ENCODE measurements around the gene CSMD2.

DNA sequence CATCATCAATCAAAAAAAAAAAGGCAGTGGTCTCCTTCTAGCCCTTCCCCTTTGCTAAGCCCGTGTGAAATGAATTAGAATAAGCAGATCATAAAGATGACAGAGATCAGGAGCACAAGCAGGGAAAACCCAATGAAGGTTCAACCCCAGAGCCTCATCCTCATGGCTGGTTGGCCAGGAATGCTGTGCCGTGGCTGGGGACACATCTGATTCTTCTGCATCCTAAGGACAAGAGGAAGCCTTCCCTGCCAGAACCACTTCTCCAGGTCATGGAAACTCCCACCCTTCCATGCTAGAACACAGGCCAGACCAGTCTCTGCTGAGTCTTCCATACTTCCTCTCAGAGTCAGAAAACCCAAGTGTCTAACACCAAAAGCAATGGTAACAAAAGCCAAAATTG lies 81.1 kb downstream of the CSMD2 start:
- no peak for TF ChIP-seq SNAI2 (CRISPR knock-in tag; IDR thresholded peaks at IDR 0.05)
- no peak for TF ChIP-seq ZC3H10 (CRISPR knock-in tag; IDR thresholded peaks at IDR 0.05)
- TF ChIP-seq ZFP30 (CRISPR knock-in tag; IDR thresholded peaks at IDR 0.05) = no peak
- TF ChIP-seq POU6F1 (CRISPR knock-in tag; IDR thresholded peaks at IDR 0.05; ENCODE audit: borderline replicate concordance, low read depth) = no peak
- TF ChIP-seq, protein P1, sequence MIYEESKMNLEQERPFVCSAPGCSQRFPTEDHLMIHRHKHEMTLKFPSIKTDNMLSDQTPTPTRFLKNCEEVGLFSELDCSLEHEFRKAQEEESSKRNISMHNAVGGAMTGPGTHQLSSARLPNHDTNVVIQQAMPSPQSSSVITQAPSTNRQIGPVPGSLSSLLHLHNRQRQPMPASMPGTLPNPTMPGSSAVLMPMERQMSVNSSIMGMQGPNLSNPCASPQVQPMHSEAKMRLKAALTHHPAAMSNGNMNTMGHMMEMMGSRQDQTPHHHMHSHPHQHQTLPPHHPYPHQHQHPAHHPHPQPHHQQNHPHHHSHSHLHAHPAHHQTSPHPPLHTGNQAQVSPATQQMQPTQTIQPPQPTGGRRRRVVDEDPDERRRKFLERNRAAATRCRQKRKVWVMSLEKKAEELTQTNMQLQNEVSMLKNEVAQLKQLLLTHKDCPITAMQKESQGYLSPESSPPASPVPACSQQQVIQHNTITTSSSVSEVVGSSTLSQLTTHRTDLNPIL (CRISPR knock-in tag; IDR thresholded peaks at IDR 0.05; ENCODE audit: low read depth) = no peak
- TF ChIP-seq ARNTL (CRISPR knock-in tag; IDR thresholded peaks at IDR 0.05; ENCODE audit: borderline replicate concordance, low read depth) = no peak
- TF ChIP-seq PPARA (CRISPR knock-in tag; IDR thresholded peaks at IDR 0.05; ENCODE audit: borderline replicate concordance) = no peak
- no peak for TF ChIP-seq OSR1 (CRISPR knock-in tag; IDR thresholded peaks at IDR 0.05)
- TF ChIP-seq ZNF565 (CRISPR knock-in tag; conservative IDR thresholded peaks at IDR 0.05; ENCODE audit: low read depth) = no peak
- no peak for TF ChIP-seq ZNF70 (CRISPR knock-in tag; IDR thresholded peaks at IDR 0.05)
- TF ChIP-seq ESRRG (CRISPR knock-in tag; IDR thresholded peaks at IDR 0.05) = no peak
- TF ChIP-seq GLIS3 (CRISPR knock-in tag; IDR thresholded peaks at IDR 0.05) = no peak

Data from SK-N-SH treated with all-trans-retinoic acid at 6 μM for 48 hours (cell line).